MM.1S (cell line): ENCODE results near the gene MMUT.
A peak's percentile ranks its signal among the peaks of the same experiment; 100 is the strongest.
"Not testable (repeated sequence)": the region's sequence is repeated elsewhere in the genome, so short reads cannot be mapped to it uniquely, and the experiment has no call there.

Source experiments
- DNase-seq: peaks from one replicate; pipeline ENCODE4 v3.0.0-alpha.2; 2015
- H2AFZ ChIP-seq: fragments of 300-600 bp; sonication (generic); 2 replicates; pipeline ENCODE4 v1.6.0; 2016; ENCODE audit warnings: antibody characterized with exemption, low read length
- H3F3A ChIP-seq: fragments of 300-600 bp; sonication (generic); 2 replicates; pipeline ENCODE4 v1.6.1; 2016; ENCODE audit warnings: mild to moderate bottlenecking, antibody characterized with exemption, low read length, moderate library complexity, mixed read lengths; ENCODE audit not compliant: insufficient read depth
- H3K27ac ChIP-seq: fragments of 300-600 bp; sonication (generic); 2 replicates; pipeline ENCODE4 v1.5.1; 2016; ENCODE audit warnings: mild to moderate bottlenecking, low read length
- H3K27me3 ChIP-seq: fragments of 300-600 bp; sonication (generic); replicated peaks from 2 replicates; pipeline ENCODE4 v1.6.0; 2016; ENCODE audit warnings: low read length; ENCODE audit not compliant: insufficient read depth
- H3K36me3 ChIP-seq: fragments of 300-600 bp; sonication (generic); replicated peaks from 2 replicates; pipeline ENCODE4 v1.6.1; 2016; ENCODE audit warnings: mild to moderate bottlenecking, low read length, mixed read lengths; ENCODE audit not compliant: insufficient read depth
- H3K4me1 ChIP-seq: fragments of 300-600 bp; sonication (generic); 2 replicates; pipeline ENCODE4 v1.6.1; 2016; ENCODE audit warnings: low read length, mixed read lengths
- H3K4me2 ChIP-seq: fragments of 300-600 bp; sonication (generic); 2 replicates; pipeline ENCODE4 v1.6.0; 2016; ENCODE audit warnings: low read depth, low read length
- H3K4me3 ChIP-seq: fragments of 300-600 bp; sonication (generic); 2 replicates; pipeline ENCODE4 v1.5.1; 2016; ENCODE audit warnings: low read length, mixed read lengths
- H3K79me2 ChIP-seq: fragments of 300-600 bp; sonication (generic); 2 replicates; pipeline ENCODE4 v1.6.1; 2016; ENCODE audit warnings: mixed run types, low read length, mixed read lengths
- H3K9ac ChIP-seq: fragments of 300-600 bp; sonication (generic); 2 replicates; pipeline ENCODE4 v1.6.1; 2016; ENCODE audit warnings: low read length, mixed read lengths
- H3K9me2 ChIP-seq: fragments of 300-600 bp; sonication (generic); replicated peaks from 2 replicates; pipeline ENCODE4 v1.6.1; 2016; ENCODE audit warnings: mild to moderate bottlenecking, low read length, mixed read lengths; ENCODE audit not compliant: insufficient read depth
- H3K9me3 ChIP-seq: fragments of 300-600 bp; sonication (generic); replicated peaks from 2 replicates; pipeline ENCODE4 v1.6.1; 2016; ENCODE audit warnings: mild to moderate bottlenecking, low read length, mixed read lengths; ENCODE audit not compliant: insufficient read depth
- H4K20me1 ChIP-seq: fragments of 300-600 bp; sonication (generic); 2 replicates; pipeline ENCODE4 v1.6.1; 2016; ENCODE audit warnings: mild to moderate bottlenecking, low read length, moderate library complexity, mixed read lengths; ENCODE audit not compliant: insufficient read depth
- EZH2 ChIP-seq: fragments of 300-600 bp; sonication (generic); optimal IDR thresholded peaks from 2 replicates; pipeline ENCODE3; 2017; ENCODE audit warnings: low read depth, mild to moderate bottlenecking, antibody characterized with exemption, low read length, mixed read lengths
- EZH2phosphoT487 ChIP-seq: fragments of 300-600 bp; sonication (generic); IDR thresholded peaks from 2 replicates; pipeline ENCODE4 v1.6.1; 2018; ENCODE audit warnings: antibody characterized with exemption, low read length
- TF ChIP-seq, protein P1 (sequence below): fragments of 300-600 bp; sonication (generic); IDR thresholded peaks from 2 replicates; pipeline ENCODE4 v1.5.1; 2016; ENCODE audit warnings: antibody characterized with exemption, low read length, mixed read lengths

Gene MMUT

DNA sequence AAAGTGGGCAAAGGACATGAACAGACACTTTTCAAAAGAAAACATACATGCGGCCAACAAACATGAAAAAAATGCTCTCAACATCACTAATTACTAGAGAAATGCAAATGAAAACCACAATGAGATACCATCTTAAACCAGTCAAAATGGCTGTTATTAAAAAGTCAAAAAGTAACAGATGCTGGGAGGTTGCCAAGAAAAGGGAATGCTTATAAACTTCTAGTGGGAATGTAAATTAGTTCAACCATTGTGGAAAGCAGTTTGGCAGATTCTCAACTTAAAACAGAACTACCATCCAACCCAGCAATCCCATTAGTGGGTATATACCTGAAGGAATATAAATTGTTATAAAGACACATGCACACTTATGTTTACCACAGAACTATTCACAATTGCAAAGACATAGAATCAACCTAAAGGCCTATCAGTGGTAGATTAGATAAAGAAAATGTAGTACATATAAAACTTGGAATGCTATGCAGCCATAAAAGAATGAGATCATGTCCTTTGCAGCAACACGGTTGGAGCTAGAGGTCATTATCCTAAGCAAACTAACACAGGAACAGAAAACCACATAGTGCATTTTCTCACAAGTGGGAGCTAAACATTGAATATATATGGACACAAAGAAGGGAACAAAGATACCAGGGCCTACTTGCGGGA lies 16.4 kb upstream of the MMUT start:
- Histone ChIP-seq H3K79me2 (no peaks in the 10 kb centered on the region), H4K20me1 (no peaks in the 10 kb centered on the region), H3K27me3 (no peaks in the 10 kb centered on the region), H3K36me3 (no peaks in the 10 kb centered on the region), H3K4me2 (no peak overlapping the region), H2AFZ (no peak overlapping the region), H3K27ac (no peak overlapping the region), H3K4me1 (no peaks in the 10 kb centered on the region), H3F3A (no peaks in the 10 kb centered on the region), H3K9ac (no peak overlapping the region), H3K9me3 (no peaks in the 10 kb centered on the region), H3K4me3 (no peak overlapping the region), H3K9me2 (no peaks in the 10 kb centered on the region)
- no peak for TF ChIP-seq EZH2
- TF ChIP-seq, protein P1, sequence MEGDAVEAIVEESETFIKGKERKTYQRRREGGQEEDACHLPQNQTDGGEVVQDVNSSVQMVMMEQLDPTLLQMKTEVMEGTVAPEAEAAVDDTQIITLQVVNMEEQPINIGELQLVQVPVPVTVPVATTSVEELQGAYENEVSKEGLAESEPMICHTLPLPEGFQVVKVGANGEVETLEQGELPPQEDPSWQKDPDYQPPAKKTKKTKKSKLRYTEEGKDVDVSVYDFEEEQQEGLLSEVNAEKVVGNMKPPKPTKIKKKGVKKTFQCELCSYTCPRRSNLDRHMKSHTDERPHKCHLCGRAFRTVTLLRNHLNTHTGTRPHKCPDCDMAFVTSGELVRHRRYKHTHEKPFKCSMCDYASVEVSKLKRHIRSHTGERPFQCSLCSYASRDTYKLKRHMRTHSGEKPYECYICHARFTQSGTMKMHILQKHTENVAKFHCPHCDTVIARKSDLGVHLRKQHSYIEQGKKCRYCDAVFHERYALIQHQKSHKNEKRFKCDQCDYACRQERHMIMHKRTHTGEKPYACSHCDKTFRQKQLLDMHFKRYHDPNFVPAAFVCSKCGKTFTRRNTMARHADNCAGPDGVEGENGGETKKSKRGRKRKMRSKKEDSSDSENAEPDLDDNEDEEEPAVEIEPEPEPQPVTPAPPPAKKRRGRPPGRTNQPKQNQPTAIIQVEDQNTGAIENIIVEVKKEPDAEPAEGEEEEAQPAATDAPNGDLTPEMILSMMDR, result no peak
- no peak for TF ChIP-seq EZH2phosphoT487
- DNase-seq, result no peak

DNA sequence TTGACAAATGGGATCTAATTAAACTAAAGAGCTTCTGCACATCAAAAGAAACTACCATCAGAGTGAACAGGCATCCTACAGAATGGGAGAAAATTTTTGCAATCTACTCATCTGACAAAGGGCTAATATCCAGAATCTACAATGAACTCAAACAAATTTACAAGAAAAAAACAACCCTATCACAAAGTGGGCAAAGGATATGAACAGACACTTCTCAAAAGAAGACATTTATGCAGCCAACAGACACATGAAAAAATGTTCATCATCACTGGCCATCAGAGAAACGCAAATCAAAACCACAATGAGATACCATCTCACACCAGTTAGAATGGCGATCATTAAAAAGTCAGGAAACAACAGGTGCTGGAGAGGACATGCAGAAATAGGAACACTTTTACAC lies 13.5 kb upstream of the MMUT start:
- H3K27ac ChIP-seq, H3K9ac ChIP-seq, H4K20me1 ChIP-seq, H2AFZ ChIP-seq, H3K36me3 ChIP-seq, H3F3A ChIP-seq, H3K4me3 ChIP-seq, DNase-seq, H3K9me3 ChIP-seq, H3K9me2 ChIP-seq, H3K79me2 ChIP-seq, H3K4me1 ChIP-seq, H3K4me2 ChIP-seq, H3K27me3 ChIP-seq: not testable (repeated sequence)

DNA sequence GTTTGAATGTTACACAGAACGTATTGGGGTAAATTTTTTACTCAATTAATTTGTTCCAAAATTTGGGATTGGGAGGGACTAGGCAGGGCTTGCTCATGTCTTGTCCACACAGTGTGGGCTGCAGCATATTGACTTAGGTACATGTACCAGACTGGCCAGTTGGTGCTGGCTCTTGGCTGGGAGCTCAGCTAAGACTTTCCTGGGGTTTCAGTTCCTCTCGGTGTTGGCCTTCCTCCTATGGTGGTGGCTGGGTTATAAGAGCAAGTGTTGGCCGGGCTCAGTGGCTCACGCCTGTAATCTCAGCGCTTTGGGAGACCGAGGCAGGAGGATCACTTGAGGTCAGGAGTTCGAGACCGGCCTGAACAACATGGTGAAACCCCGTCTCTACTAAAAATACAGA lies 5.0 kb upstream of the MMUT start:
- Histone ChIP-seq H3K4me2 (no peak overlapping the region), H3K4me1 (peaks cover 7% of the 10 kb centered on the region), H3K79me2 (peaks cover 65% of the 10 kb centered on the region), H3F3A (no peaks in the 10 kb centered on the region), H3K4me3 (no peak overlapping the region), H4K20me1 (no peaks in the 10 kb centered on the region), H3K9ac (no peak overlapping the region), H3K36me3 (peaks cover 10% of the 10 kb centered on the region), H3K9me3 (no peaks in the 10 kb centered on the region), H3K27me3 (no peaks in the 10 kb centered on the region), H2AFZ (no peak overlapping the region), H3K9me2 (no peaks in the 10 kb centered on the region), H3K27ac (no peak overlapping the region)
- no peak for DNase-seq
- no peak for TF ChIP-seq EZH2
- no peak for TF ChIP-seq EZH2phosphoT487
- TF ChIP-seq, protein P1, result no peak

DNA sequence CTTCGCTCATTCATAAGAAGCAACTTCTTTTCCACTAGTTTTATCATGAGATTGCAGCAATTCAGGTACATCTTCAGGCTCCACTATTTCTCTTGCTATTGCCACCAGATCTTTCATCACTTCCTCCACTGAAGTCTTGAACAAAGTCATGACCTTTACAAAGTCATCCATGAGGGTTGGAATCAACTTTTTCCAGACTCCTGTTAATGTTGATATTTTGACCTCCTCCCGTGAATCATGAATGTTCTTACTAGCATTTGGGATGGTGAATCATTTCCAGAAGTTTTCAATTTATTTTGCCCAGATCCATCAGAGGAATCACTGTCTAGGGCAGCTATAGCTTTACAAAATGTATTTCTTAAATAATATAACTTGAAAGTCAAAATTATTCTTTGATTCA lies 1.6 kb upstream of the MMUT start:
- peak overlapping the region; percentile 68; the same call in 1 of the 2 replicates for H3K4me2 ChIP-seq
- TF ChIP-seq, protein P1, result no peak
- peak overlapping the region; percentile 95; the same call in 1 of the 2 replicates for H3K4me3 ChIP-seq

More for the DNA sequence above, 1.6 kb upstream of the MMUT start:
- Histone ChIP-seq H3K9me3 (no peaks in the 10 kb centered on the region), H3K4me1 (peaks cover 10% of the 10 kb centered on the region), H4K20me1 (no peaks in the 10 kb centered on the region), H2AFZ (no peak overlapping the region), H3K79me2 (peaks cover 97% of the 10 kb centered on the region), H3K27ac (no peak overlapping the region), H3K27me3 (no peaks in the 10 kb centered on the region), H3F3A (peaks cover 4% of the 10 kb centered on the region; the same call in 1 of the 2 replicates), H3K9me2 (no peaks in the 10 kb centered on the region), H3K9ac (no peak overlapping the region), H3K36me3 (no peaks in the 10 kb centered on the region)
- DNase-seq, result no peak
